HEK293 (cell line): ENCODE data around the gene DAG1.

Experiments used
- BCL11B ChIP-seq: fragments of 450-650 bp; formaldehyde crosslinking; IDR thresholded peaks from 2 replicates; pipeline ENCODE4 v1.5.1; 2016; ENCODE audit warnings: low read depth, missing biosample characterization, missing genetic modification characterization
- TRIM28 ChIP-seq: IDR thresholded peaks from 2 replicates; pipeline ENCODE4 v1.6.1; 2011; ENCODE audit warnings: low read length, control low read depth, borderline replicate concordance
- ZBTB21 ChIP-seq: fragments of 450-650 bp; formaldehyde crosslinking; IDR thresholded peaks from 2 replicates; pipeline ENCODE4 v1.5.1; 2017; ENCODE audit warnings: missing biosample characterization, missing genetic modification characterization
- ZNF138 ChIP-seq: fragments of 450-650 bp; formaldehyde crosslinking; IDR thresholded peaks from 2 replicates; pipeline ENCODE4 v1.5.1; 2016; ENCODE audit warnings: missing biosample characterization, missing genetic modification characterization, borderline replicate concordance
- ZNF184 ChIP-seq: fragments of 450-650 bp; IDR thresholded peaks from 2 replicates; pipeline ENCODE4 v1.5.1; 2018; ENCODE audit warnings: missing biosample characterization, mild to moderate bottlenecking, missing genetic modification characterization
- ZNF292 ChIP-seq: fragments of 450-650 bp; formaldehyde crosslinking; IDR thresholded peaks from 2 replicates; pipeline ENCODE4 v1.5.1; 2016; ENCODE audit warnings: low read depth, missing biosample characterization, missing genetic modification characterization, borderline replicate concordance
- ZNF311 ChIP-seq: fragments of 450-650 bp; formaldehyde crosslinking; IDR thresholded peaks from 2 replicates; pipeline ENCODE4 v1.5.1; 2017; ENCODE audit warnings: missing biosample characterization, missing genetic modification characterization, borderline replicate concordance
- ZNF555 ChIP-seq: fragments of 450-650 bp; formaldehyde crosslinking; conservative IDR thresholded peaks from 2 replicates; pipeline ENCODE4 v1.5.1; 2017; ENCODE audit warnings: missing biosample characterization, mild to moderate bottlenecking, missing genetic modification characterization, inconsistent platforms
- ZNF571 ChIP-seq: fragments of 450-650 bp; formaldehyde crosslinking; IDR thresholded peaks from 2 replicates; pipeline ENCODE4 v1.5.0; 2017; ENCODE audit warnings: missing biosample characterization, missing genetic modification characterization
- ZNF707 ChIP-seq: fragments of 450-650 bp; formaldehyde crosslinking; IDR thresholded peaks from 2 replicates; pipeline ENCODE4 v1.5.1; 2016; ENCODE audit warnings: missing biosample characterization, missing genetic modification characterization
- ZNF777 ChIP-seq: fragments of 450-650 bp; formaldehyde crosslinking; IDR thresholded peaks from 2 replicates; pipeline ENCODE4 v1.5.1; 2017; ENCODE audit warnings: missing biosample characterization, missing genetic modification characterization, borderline replicate concordance
- TF ChIP-seq, protein P1 (sequence below): fragments of 450-650 bp; formaldehyde crosslinking; IDR thresholded peaks from 2 replicates; pipeline ENCODE4 v1.5.1; 2016; ENCODE audit warnings: missing biosample characterization, missing genetic modification characterization
- TF ChIP-seq, protein P2 (sequence below): fragments of 450-650 bp; formaldehyde crosslinking; IDR thresholded peaks from 2 replicates; pipeline ENCODE4 v1.5.1; 2016; ENCODE audit warnings: missing biosample characterization, missing genetic modification characterization
- TF ChIP-seq, protein P3 (sequence below): fragments of 450-650 bp; formaldehyde crosslinking; IDR thresholded peaks from 2 replicates; pipeline ENCODE4 v1.5.1; 2016; ENCODE audit warnings: missing biosample characterization, missing genetic modification characterization

DNA sequence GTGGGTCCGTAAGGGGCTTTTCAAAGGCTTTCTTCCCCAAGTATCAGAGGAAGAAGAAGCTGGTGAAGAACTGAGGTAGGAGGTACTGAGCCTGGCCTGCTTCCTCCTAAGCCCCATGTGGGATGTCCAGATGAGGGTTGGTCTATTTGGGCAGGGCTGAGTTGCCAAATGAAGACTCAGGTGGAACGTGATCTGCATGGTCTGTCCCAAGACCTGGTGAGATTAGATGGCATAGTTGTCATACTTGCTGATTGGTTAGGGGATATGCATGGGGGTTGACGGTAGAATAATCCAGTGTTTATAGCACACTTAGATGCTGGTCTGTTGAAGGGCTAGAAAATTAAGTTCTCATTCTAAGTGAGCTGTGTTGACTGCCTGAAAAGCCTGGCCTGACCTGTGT is 47.9 kb downstream of the DAG1 start:
- TF ChIP-seq ZNF311 (tag by site-specific recombination) (no peak), ZNF555 (no peak), ZNF184 (no peak), ZBTB21 (tag by site-specific recombination) (no peak), ZNF138 (no peak), TRIM28 (no peak), ZNF777 (tag by site-specific recombination) (no peak), ZNF707 (no peak), BCL11B (tag by site-specific recombination) (no peak), ZNF292 (tag by site-specific recombination) (no peak), ZNF571 (tag by site-specific recombination) (no peak)
- TF ChIP-seq, protein P1, sequence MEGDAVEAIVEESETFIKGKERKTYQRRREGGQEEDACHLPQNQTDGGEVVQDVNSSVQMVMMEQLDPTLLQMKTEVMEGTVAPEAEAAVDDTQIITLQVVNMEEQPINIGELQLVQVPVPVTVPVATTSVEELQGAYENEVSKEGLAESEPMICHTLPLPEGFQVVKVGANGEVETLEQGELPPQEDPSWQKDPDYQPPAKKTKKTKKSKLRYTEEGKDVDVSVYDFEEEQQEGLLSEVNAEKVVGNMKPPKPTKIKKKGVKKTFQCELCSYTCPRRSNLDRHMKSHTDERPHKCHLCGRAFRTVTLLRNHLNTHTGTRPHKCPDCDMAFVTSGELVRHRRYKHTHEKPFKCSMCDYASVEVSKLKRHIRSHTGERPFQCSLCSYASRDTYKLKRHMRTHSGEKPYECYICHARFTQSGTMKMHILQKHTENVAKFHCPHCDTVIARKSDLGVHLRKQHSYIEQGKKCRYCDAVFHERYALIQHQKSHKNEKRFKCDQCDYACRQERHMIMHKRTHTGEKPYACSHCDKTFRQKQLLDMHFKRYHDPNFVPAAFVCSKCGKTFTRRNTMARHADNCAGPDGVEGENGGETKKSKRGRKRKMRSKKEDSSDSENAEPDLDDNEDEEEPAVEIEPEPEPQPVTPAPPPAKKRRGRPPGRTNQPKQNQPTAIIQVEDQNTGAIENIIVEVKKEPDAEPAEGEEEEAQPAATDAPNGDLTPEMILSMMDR (tag by site-specific recombination), result no peak
- TF ChIP-seq, protein P2, sequence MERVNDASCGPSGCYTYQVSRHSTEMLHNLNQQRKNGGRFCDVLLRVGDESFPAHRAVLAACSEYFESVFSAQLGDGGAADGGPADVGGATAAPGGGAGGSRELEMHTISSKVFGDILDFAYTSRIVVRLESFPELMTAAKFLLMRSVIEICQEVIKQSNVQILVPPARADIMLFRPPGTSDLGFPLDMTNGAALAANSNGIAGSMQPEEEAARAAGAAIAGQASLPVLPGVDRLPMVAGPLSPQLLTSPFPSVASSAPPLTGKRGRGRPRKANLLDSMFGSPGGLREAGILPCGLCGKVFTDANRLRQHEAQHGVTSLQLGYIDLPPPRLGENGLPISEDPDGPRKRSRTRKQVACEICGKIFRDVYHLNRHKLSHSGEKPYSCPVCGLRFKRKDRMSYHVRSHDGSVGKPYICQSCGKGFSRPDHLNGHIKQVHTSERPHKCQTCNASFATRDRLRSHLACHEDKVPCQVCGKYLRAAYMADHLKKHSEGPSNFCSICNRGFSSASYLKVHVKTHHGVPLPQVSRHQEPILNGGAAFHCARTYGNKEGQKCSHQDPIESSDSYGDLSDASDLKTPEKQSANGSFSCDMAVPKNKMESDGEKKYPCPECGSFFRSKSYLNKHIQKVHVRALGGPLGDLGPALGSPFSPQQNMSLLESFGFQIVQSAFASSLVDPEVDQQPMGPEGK (tag by site-specific recombination), result no peak
- TF ChIP-seq, protein P3, sequence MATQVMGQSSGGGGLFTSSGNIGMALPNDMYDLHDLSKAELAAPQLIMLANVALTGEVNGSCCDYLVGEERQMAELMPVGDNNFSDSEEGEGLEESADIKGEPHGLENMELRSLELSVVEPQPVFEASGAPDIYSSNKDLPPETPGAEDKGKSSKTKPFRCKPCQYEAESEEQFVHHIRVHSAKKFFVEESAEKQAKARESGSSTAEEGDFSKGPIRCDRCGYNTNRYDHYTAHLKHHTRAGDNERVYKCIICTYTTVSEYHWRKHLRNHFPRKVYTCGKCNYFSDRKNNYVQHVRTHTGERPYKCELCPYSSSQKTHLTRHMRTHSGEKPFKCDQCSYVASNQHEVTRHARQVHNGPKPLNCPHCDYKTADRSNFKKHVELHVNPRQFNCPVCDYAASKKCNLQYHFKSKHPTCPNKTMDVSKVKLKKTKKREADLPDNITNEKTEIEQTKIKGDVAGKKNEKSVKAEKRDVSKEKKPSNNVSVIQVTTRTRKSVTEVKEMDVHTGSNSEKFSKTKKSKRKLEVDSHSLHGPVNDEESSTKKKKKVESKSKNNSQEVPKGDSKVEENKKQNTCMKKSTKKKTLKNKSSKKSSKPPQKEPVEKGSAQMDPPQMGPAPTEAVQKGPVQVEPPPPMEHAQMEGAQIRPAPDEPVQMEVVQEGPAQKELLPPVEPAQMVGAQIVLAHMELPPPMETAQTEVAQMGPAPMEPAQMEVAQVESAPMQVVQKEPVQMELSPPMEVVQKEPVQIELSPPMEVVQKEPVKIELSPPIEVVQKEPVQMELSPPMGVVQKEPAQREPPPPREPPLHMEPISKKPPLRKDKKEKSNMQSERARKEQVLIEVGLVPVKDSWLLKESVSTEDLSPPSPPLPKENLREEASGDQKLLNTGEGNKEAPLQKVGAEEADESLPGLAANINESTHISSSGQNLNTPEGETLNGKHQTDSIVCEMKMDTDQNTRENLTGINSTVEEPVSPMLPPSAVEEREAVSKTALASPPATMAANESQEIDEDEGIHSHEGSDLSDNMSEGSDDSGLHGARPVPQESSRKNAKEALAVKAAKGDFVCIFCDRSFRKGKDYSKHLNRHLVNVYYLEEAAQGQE (tag by site-specific recombination), result no peak
